ENCODE data around the gene TAF10.
A peak's percentile ranks its signal among the peaks of the same experiment; 100 is the strongest.

Gene TAF10

DNA sequence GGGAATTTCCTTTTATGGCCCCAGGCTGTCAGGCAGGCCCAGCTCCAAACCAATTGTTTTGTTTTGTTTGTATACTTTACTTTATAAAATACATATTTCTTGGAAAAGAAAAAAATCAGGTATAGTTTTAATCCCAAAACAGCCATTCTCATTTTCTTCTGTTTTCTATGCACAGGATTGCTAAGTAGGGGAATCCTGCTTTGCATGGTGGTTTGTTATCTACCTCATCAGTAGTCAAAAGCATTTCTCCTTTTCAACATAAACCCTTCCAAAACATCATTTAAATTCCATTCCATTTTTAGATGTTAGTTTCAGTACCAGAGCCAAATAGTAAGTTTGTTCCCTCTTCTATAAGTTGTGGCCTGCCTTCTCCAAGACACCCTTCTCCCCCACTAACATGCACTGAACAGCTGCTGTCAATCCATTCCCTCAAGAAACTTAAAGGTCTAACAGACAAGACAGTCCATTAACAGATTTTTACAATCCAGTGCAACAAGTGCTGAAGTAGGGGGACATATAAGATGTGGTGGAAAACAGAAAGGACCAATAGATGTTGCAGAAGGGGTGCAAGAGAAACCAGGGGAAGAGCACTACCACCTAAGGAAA lies 4.7 kb downstream of the TAF10 start:
- DNase-seq = no peak

DNA sequence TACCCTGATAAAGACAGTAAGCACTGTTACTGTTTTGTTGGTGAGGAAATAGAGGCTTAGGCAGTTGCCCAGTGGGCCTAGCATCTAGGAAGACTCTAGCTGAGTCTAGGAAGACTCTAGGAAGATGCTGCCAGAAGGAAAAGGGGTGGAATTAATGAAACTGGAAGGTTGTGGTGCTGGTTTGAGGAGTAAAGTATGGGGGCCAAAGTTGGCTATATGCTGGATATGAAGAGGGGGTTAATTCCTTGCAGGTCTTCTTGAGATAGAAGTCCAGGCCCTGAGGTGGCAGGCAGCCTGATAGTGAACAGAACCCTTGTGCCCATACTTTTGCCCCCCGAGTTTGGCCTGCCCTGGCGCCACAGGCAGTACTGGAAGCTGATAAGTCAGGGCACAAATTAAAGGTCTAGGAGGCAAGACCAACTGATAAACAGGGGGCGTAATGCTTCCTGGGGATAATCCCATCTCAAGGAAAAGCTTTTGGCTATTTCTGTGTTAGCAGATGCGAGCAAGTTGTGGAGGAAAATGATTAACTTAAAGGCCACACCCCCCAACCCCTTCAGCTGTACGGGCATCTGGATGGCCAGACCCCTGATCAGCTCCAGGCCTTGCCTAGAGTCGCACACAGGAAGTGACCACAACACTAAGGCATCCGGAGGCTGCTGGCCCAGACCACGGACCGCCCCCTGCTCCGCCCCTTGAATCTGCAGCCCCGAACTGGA lies 5.4 kb downstream of the TAF10 start:
- no peak for DNase-seq

DNA sequence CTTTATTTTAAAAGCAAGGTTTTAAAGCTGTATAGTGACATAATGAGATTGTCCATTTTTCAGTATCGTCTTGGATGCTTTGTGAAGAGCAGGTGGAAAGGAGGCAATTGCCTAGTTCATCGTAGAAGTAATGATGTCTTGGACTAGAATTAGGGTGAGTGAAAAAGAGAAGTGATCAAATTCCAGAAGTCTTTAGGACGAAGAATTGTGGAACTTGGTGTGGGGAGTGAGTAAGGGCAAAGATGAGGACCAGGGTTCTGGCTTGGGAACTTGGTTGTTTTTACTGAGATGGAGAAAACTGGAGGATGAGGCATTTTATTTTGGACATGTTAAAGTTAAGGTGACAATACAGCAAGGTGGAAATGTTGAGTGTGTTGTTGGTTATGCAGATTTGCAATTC lies 7.2 kb downstream of the TAF10 start:
- DNase-seq = no peak

DNA sequence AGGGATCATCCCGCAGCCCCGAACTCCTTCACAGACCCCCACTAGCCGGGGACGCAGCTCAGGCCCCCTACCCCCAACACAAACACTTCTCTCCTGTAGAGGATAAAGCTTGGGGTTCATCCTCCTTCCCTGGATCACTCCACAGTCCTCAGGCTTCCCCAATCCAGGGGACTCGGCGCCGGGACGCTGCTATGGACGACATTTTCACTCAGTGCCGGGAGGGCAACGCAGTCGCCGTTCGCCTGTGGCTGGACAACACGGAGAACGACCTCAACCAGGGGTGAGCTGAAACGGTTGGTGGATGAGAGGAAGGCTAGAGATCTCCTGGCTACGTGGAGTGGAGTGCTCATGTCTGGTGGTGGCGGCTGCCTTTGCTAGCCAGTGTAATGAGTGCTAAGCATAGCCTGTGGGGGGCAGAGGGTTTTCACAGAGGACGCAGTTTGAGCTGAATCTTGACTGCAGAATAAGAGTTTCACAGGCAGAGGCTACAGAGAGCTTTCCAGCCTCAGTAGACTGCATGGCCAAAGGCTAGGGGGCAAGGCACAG lies 7.9 kb downstream of the TAF10 start:
- DNase-seq = peak; percentile 51

DNA sequence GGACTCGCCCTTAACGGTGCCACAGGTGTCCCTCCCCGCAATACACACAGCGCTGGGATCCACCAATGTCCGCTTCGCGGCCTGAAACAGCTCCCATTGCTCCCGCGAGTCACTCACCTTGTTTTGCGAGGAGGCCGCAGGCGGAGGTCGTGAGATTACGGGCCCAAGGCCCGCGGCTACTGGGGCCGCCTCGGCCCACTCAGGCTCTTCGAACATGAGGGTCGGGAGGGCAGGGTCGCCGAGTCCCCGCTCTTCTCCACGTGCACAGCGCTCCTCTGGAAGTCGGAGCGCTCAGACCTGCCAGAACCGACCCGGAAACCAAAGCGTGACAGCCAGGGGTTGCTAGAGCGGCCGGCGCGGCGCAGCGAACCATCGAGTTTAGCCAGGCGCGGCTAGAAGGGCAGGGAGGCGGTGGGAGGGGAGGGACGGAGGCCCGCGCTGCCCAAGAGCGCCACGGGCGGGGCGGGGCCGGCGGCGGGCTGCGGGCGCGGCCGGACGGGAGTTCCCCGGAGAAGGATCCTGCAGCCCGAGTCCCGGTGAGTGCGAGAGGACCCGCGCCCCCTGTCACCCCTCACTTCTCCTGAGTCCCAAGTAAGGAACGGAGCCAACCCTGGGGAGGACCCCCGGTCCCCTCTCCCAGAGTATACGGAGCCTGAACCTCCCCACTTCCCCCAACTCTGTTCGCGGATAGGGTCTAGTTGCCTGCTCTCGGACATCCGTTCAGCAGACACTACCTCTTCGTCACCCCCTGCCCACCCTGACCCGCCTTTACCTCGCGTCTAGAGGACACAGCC lies 8.5 kb downstream of the TAF10 start, which contains the start of the genes ILK and RRP8:
TSS of gene ILK (plus strand) at position 488 of the 794 bp plus-strand sequence. CDS start 498 bp downstream, outside the sequence.
TSS of gene RRP8 (minus strand) at position 330 of the 794 bp plus-strand sequence. CDS start at position 216, 114 bp downstream.
- peak; percentile 81 for DNase-seq

DNA sequence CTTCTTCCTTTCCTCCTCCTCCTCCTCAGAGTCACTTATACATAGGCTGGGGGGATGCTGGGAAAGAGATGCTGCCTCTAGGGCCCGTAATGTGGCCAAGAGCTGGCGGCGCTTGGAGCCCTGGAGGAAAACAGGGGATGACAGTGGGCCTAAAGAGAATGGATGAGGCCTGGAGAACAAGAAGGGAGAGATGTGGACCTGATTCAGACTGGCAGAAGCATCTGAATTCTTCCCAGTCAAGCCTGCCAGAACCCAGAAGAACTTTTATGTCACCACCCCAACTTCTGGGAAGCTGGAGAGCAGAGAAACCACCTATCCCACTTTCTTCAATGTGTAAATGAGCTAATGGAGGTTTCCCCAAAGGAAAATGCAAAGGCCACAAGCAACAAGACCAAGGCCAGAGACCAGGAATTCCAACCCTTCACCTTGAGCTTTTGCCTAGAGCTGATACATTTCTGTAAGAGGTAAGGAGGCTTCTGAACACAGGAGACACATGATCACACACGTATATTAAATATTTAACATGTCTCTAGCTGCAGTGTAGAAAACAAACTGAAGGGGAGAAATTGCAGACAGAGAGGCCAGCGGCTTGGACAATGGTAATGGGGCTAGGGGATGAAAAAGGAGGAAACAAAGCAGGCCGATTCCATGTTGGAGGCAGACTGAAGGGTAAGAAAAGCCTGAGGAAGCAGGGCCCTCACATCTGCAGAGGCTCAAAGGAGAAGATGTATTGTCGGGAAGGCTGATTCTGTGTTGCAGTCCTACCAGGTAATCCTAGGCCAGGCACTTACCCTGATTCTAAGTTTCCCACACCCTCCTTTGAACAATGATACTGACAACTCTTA lies 9.7 kb downstream of the TAF10 start:
- DNase-seq = no peak

DNA sequence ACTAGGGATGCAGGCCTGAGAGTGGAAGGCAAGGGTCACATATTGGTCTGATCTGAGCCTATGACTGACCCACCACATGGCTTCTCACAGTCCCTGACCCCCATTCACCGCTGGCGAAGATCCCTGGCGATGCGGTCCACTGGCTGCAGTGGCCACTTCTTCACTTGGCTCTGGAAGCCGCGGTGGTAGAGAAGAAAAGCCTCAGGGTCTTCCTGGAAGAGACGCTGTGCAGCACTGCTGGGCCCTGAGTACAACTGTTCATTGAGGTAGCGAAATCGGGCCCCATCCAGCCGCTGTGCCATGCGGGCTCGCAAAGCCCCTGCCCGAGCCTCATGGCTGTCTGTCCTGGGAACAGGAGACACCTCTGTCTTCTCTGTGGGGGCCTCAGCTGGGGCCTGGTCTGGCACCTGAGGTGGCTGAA lies 11.0 kb downstream of the TAF10 start:
- no peak for DNase-seq

DNA sequence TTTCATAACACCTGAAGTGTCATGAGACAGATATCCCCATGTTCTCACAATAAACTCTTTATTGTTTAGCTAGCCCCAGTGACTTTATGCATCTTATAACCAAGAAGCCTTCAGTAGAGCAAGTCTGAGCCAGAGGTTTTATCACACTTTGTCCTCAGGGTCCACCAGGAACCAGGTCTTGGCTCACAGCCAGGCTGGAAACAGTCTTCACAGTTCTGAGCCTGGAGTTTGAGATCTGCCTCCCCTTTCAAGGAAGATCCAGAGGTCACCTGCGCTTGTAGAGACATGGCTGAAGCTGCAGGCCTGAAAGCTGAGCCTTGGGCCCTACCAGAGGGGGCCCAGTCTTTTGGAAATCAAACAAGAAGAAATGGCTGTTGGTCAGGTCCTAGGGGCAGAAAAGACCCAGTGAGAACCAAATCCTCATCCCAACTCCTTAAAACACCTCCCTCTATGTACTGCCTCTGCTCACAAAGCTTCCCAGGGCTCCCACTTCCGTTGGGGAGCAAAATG lies 12.1 kb downstream of the TAF10 start:
- DNase-seq = no peak

DNA sequence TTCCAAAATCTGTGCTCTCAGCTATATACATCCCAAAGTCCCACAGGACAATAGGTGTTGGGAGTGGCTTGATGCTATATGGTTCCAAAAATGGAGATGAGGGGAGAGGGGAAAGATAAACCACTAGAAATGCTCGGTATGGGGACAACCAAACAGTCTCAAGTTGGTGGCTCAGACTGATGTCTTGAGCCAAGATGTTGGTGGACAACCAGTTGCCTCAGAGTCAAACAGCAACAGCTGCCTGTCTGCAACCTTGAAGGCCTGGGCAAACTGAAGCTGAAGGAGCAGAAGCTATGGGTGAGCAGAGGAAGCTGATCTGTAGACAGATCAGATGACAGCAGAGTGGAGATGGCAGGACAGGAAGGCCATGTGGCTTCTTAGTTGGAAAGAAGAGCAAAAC lies 12.6 kb downstream of the TAF10 start:
- no peak for DNase-seq

DNA sequence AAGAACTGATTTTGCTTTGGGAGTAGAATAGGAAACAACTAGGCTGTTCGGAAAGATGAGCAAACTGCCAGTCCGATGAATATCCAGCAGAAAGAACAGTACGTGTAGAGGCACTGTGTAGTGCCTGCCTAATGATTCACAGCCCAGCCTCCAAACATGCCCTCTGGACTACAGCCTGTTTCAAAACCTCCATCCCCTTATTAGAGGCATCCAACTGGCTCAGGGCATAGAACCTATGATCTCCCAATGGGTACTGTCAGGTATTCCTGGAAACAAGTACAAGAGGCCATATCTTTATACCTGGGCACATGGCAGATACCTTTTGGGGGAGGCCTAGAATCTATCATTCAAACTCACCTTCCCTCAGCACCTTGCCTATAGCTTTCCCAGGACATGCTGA lies 13.5 kb downstream of the TAF10 start:
- DNase-seq = no peak

DNA sequence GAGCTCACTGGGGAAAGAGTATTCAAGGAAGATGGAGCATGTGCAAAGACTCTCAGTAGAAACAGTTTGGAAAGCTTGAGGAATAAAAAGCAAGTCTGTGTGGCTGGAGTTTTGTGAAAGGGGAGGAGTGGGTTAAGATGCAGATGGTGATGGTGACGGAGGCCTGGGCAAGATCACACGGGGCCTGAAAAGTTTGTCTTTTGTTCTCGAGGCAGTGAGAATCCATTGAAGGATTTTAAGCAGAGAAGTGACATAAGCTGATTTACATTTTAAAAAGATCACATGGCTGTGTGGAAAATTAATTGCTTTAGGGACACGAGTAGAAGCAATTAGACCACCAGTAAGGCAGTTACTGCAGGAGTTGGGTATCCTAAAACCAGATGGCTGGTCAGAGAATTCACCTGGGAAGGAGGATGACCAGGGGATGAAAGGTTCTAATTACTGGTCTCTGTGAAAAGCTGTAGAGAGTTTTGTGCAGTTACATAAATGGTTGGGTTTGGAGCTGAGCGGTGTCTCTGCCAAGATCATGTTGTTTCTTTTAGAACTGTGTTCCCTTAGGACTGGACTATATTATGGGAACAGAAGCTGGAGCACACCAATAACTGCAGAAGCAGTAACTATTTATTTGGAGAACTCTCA lies 15.7 kb downstream of the TAF10 start:
- no peak for DNase-seq

DNA sequence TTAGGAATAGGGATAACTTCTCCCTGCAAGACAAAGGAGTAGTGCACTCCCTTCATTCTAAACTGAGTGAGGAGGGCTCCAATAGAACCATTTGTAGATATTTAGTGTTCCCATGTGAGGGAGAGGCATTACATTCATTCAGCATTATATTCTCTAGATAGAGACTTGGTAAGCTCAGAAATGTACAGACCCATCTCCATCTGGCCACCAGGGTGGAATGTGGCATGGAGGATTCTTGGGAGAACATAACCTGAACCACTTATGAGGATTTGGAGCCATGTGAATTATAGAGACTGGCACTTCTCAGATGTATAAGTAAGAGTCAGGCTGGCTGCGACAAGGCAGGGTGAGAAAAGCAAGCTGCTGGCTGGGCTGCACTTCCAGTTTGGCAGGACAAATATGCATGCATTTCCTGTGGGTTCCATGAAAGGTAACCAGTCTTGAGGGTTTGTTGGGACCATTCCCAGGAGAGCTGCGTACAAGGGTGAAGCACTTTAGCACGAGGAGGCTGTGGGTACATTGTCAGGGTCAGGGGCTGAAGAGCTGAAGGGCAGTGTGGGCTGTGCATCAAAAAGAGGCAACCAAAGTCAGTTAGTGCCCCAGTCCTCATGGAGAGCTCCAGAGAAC lies 17.8 kb downstream of the TAF10 start:
- no peak for DNase-seq

DNA sequence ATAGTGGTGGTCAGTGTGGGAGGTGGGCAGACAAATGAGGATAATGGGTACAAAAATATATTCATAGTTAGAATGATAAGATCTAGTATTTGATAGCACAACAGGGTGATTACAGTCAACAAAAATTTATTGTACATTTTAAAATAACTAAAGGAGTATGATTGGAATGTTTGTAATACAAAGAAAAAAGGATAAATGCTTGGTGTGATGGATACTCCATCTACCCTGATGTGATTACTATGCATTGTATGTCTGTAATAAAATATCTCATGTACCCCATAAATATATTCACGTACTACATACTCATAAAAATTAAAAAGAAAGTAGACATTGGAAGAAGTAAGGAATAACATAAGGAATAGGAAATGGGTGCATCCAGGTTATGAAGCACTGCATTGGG lies 24.0 kb downstream of the TAF10 start:
- no peak for DNase-seq

DNA sequence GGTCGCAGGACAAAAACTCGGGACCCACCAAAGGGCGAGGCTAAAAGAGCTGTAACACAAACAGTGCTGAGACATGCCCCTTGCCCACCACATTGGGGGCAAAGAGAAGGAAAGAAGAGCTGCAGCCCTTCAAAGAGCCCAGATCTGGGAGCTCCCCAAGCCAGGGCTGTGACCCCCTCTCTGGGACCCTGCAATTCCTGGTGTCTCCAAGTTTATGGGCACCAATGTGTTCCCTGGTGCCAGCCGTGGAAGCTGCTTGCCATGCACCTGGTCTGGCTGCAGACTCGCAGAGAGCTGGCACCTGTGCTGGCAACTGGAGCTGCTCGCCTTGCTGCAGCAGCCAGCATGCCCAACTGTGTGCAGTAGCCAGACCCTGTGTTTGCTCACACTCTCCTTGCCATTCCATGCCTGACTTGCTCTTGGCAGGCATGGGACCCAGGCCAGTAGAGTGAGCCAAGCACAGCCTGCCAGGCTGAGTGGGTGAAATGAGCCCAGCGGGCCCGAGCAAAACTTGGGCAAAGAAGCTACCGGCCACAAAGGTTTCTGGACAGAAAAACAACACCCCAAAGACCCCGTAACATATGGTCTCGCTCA lies 24.6 kb downstream of the TAF10 start:
- DNase-seq = no peak

DNA sequence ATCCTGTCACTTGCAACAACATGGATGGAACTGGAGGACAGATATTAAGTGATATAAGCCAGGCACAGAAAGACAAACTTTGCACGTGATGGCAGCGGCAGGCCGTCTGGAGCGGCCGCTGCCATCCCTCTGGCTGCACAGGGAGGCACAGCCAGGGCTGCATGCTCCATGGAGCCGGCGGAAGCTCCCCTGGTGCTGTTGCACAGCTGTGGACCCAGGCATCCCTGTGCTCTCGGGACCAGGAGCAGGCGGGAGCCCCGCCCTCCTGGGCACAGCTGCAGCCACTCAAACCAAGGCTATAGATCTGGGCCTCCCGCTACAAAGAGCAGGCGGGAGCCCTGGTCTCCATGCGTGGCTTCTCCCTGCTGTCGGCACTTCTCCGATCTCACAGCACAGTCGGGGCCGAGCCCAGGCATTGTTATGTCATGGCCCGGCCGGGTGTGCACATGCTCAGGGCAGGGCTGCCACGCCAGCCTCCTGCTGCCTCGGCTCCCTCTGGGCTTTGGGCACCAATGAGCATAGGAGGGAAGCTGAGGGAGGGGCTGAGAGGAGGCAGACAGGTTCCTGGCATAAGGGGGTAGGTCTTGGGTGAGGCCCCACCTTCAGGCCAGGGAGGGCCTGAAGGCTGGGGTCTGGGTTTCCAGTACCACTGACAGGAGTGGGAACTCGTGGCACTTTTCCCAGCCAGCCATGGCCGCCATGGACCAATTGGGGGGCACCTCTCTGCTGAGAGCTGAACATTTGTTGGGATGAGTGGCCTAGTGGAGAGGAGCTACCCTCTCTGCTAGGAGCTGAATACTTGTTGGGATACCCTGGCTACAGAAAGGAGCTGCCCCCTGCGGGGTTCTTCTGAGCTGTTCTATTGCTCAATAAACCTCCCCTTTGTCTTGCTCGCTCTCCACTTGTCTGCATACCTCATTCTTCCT lies 25.3 kb downstream of the TAF10 start:
- no peak for DNase-seq

DNA sequence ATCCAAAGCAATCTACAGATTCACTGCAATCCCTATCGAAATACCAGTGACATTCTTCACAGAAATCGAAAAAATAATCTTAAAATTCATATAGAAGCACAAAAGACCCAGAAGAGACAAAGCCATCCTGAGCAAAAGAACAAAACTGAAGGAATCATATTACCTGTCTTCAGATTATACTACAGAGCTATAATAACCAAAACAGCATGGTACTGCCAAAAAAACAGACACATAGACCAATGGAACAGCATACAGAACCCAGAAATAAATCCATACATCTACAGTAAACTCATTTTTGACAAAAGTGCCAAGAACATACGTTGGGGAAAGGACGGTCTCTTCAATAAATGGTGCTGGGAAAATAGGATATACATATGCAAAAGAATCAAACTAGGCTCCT lies 27.5 kb downstream of the TAF10 start:
- no peak for DNase-seq

DNA sequence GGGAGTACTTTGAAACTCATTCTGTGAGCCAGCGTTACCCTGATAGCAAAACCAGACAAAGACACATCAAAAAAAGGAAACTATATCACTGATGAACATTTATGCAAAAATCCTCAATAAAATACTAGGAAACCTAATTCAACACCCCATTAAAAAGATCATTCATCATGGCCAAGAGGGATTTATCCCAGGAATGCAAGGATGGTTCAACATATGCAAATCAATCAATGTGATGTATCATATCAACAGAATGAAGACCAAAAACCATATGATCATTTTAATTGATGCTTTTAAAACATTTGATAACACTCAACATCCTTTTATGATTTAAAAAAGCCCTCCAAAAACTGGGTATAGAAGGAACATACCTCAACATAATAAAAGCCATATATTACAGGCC lies 28.4 kb downstream of the TAF10 start:
- DNase-seq = no peak

DNA sequence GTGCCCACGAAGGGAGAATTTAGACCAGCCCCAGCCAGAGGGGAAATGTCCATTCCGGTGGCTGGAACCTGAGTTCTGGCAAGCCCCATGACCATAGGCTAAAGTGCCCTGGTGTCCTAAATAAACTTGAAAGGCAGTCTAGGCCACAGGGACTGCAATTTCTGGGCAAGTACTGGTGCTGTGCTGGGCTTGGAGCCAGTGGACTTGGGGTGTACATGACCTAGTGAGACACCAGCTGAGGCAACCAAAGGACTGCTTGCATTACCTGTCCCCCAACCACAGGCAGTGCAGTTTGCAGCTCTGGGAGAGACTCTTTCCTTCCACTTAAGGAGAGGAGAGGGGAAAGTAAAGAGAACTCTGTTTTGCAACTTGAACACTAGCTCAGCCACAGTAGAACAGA lies 32.3 kb downstream of the TAF10 start:
- DNase-seq = no peak

DNA sequence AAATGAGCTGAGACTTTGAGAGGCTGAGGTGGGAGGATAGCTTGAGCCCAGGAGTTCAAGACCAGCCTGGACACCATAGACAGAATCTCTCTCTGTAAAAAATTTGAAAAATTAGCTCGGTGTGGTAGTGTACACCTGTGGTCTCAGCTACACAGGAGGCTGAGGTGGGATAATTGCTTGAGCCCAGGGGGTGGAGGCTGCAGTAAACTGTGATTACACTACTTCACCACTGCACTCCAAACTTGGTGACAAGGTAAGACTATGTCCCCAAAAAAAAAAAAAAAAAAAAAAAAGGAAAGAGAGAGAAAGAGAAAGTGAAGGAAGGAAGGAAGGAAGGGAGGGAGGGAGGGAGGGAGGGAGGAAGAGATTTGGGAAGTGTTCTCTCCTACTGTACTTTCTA lies 33.9 kb downstream of the TAF10 start:
- no peak for DNase-seq
